HG03139 (cell line): ENCODE results near the gene MAP4.
"Not testable (repeated sequence)": the region's sequence is repeated elsewhere in the genome, so short reads cannot be mapped to it uniquely, and the experiment has no call there.

ENCODE experiments used
- ATAC-seq: cut with Tn5 transposase; IDR thresholded peaks from one replicate; pipeline ENCODE4 v1.9.1; 2021; ENCODE audit not compliant: unreplicated experiment

MAP4 gene

GRCh38 chr3:48018841-48019240, 2.6 kb upstream of the MAP4 start:
- no peak for ATAC-seq

DNA sequence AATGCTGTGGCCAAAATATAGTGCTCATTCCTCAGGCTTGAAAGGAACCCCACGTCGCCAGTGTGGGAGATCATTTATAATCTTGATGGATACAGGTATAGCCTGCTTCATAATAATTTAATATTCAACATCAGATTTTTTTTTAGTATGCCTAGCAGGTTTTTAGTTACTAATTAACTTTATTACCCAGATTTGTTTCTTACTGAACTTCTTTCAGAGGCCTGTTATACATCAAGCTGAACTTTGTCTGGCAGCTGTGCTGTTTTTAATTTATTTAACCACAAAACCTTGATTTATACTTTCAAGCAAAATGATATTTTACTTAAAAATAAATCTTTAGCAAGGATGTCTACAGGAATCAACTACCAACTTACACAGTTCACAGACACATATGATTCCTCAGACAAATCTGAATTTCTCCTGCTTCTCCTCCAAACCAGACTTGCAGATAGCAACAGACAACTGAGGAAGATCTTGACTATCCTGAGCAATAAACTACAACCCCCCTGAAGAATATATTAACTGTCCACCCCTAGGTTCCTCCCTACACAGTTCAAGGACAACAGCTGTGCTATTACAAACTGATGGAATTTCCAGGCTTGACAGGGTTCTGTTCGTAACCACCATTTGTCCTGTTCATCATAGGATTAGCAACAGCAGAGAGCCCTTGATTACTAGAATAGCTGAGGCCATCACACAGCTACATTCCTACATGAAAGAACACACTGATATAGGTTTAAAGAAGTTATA, 610 bp downstream of the MAP4 start:
- no peak for ATAC-seq

DNA sequence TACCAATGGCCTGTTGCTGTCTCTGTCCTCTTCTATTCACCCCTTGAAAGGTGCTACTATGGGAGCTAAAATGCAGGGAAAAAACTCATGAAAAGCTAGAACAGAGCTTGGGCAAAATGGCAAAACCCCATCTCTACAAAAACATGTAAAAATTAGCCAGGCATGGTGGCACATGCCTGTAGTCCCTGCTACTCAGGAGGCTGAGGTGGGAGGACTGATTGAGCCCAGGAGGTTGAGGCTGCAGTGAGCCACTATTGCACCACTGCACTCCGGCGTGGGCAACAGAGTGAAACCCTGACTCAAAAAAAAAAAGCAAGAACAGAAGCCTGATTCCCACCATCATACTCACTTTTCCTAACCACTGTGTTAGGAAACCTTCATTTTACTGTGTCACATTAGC, 1.9 kb downstream of the MAP4 start:
- no peak for ATAC-seq

DNA sequence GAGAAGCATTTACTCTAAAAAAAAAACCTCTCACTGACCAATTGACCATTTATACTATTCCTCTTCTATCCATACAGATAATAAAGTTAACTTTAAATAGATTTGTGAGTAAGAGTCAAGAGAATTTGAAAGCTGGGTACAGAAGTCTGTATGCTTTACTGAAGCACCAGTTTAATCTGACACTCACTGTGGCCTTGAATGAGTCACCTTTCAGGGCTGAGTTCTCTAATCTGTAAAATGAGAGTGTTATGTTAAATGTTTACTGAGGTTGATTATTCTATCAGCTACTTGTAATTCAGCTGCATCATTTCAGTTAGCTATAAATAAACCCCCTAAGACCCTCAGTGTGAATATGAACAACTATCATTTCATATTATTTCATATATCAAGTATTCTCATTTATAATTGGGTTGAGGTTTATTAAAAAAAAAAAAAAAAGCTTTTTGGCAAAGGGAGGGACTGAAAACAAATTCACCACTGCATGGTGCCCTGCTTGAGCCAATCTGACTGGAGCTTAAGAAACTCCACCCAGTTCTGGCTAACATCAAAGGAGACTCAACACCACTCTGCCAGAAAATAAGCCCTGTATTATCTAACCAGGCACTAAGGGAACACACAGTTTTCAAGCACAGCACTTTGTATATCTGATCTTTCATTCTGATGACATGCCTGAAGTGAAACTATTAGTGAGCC, 2.8 kb downstream of the MAP4 start:
- ATAC-seq, result no peak

DNA sequence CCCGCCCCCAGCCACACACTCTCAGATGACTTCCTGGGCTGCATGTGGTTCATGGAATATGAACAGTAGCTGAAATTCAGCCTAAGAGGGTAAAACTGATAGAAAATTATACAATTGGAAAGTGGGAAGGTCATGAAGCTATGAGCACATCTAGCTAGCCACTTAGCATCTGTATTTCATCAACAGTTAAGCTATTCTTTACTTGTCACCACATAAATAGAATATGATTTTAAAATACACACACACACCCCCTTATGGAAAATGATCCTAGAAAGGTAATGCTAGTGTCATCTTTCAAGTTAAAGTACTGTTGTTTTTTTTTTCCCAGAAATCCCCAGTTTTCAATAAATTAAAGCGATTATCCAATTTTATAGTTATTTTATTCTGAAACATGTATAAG, 3.6 kb downstream of the MAP4 start:
- ATAC-seq, result no peak

DNA sequence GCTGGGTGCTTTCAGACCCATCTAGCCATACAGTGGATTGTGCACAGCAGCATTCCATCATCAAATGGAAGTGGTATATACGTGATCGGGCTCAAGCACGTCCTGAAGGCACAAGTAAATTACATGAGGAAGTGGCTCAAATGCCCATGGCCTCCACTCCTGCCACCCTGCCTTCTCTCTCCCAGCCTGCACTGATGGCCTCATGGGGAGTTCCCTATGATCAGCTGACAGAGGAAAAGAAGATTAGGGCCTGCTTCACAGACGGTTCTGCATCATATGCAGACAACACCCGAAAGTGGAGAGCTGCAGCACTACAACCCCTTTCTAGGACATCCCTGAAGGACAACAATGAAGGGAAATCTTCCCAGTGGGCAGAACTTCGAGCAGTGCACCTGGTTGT, 8.2 kb downstream of the MAP4 start:
- ATAC-seq, result not testable (repeated sequence)

DNA sequence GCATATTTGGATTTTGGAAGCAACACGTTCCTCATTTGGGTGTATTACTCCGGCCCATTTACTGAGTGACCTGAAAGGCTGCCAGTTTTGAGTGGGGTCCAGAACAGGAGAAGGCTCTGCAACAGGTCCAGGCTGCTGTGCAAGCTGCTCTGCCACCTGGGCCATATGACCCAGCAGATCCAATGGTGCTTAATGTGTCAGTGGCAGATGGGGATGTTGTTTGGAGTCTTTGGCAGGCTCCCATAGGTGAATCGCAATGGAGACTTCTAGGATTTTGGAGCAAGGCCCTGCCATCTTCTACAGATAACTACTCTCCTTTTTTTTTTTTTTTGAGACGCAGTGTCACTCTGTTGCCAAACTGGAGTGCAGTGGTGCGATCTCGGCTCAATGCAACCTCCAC, 8.9 kb downstream of the MAP4 start:
- ATAC-seq, result not testable (repeated sequence)

- ATAC-seq, result not testable (repeated sequence)
Observed at GRCh38 chr3:48006794-48007193, 9.4 kb downstream of the MAP4 start.

DNA sequence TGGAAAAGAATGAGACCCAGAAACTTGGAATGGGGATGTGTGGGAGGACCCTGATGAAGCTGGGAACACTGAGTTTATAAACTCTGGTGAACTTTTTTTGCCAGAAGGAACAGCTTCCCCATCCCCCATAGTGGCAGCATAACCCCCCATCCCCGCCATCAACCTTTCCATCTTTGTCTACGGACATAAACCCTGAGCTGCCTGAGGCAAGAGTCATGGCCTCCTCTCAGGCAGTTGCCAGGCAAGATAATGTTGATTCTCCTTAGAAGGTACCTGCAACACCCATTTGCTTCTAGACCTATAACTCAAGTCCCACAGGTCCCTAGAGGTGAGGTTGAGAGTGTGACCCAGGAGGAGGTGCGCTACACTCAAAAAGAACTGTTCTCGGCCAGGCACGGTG, 11.5 kb downstream of the MAP4 start:
- no peak for ATAC-seq

DNA sequence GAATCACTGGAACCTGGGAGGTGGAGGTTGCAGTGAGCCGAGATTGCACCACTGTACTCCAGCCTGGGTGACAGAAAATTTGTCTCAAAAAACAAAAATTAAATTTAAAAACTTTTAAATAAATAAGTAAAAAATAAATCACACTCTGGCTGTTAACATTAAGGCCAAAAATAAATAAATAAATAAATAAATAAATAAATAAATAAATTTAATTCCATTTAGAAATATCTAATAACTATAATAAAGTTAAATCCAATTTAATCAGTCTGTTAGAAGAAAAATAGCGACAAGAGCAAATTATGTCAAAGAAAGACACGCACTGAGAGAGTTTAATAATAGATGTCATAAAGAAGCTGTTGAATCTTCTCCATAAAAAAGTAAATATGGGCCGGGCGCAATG, 13.4 kb downstream of the MAP4 start:
- no peak for ATAC-seq

DNA sequence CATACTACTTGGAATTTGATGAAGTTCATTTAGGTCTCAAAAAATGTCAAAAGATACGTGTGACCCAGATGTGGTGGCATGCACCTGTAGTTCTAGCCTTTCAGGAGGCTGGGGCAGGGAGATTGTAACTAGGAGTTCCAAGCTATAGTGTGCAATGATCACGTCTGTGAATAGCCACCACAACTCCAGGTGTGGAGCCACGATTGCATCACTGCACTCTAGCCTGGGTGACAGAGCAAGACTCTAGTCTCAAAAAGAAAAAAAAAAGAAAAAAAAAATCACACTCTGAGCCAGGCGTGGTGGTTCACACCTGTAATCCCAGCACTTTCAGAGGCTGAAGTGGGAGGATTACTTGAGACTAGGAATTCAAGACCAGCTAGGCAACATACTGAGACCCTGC, 14.2 kb downstream of the MAP4 start:
- ATAC-seq, result no peak

DNA sequence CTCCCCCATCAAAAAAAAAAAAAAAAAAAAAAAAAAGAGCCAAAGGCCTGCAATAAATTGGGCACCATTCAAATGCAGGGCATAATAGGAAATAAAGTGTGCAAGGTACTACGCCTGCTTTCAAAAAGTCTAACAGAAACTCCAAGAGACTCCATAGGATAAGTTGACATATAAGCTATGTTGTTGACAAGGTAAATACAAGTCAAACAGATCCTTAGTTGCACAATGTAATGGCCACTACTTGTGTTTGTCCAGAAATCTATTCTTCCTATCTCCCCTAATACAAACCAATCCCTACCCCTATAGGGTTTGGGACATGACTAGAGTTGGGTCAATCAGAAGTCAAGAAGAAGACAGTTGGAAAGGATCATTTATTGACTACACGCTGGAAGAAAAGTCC, 16.0 kb downstream of the MAP4 start:
- ATAC-seq, result no peak

- no peak for ATAC-seq
Observed at GRCh38 chr3:47996440-47996839, 19.8 kb downstream of the MAP4 start.

GRCh38 chr3:47994180-47994579, 22.0 kb downstream of the MAP4 start:
- ATAC-seq, result no peak

- no peak for ATAC-seq
Observed at GRCh38 chr3:47991341-47991740, 24.9 kb downstream of the MAP4 start.

GRCh38 chr3:47989981-47990440, 26.2 kb downstream of the MAP4 start:
- no peak for ATAC-seq

- ATAC-seq, result no peak
Observed at GRCh38 chr3:47985381-47985780, 30.8 kb downstream of the MAP4 start.

- ATAC-seq, result no peak
Observed at GRCh38 chr3:47984075-47984728, 32.0 kb downstream of the MAP4 start.

GRCh38 chr3:47980795-47981194, 35.4 kb downstream of the MAP4 start:
- no peak for ATAC-seq

DNA sequence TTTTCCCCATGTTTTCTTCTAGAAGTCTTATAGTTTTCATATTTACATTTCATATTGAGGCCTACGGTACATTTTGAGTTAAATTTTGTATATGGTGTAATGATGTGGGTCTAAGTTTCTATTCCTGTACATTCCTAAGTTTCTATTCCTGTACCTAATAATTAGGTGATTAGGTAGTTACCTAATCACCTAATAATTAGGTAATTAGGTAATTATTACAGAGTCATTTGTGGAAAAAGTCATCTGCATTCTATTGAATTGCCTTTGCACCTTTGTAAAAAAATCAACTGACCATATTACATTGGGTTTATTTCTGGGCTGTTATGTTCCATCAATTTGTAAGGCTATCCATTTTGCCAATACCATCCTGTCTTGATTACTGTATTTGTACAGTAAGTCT, 37.1 kb downstream of the MAP4 start:
- no peak for ATAC-seq

- ATAC-seq, result no peak
Observed at GRCh38 chr3:47978386-47978785, 37.8 kb downstream of the MAP4 start.

GRCh38 chr3:47976135-47976732, 40.0 kb downstream of the MAP4 start:
- no peak for ATAC-seq
